HTERT RPE-1 (cell line): ENCODE data around the gene SIPA1L3.

Experiments used
- in situ Hi-C: fragments of 300-500 bp; cut with MboI; formaldehyde crosslinking; loops from 4 replicates; pipeline ENCODE4 v1.14.3; 2020; ENCODE audit warnings: low sequenced_read_pairs

Gene SIPA1L3

GRCh38 chr19:37972803-37973202 is 65.8 kb downstream of the SIPA1L3 start:
- in situ Hi-C loops: no loop called here

DNA sequence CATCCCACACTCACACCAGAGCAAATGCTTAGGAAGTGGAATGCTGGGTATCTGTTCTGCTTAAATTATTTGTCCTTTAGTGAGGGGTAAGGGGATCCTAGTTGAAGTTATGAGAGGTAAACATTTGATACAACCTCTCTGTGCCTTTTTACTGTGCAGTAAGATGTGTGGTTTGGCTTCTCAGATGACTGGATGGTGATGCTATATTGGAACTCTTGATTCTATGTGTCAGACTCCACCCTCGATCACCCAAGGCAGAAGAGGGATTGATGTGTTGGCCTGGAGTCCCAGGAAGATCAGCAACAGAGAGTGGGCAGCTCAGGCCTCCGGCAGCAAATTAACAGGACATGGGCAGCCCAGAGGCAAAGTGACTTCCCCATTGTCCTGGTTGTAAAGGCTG is 66.7 kb downstream of the SIPA1L3 start:
- in situ Hi-C loops: no loop called here

DNA sequence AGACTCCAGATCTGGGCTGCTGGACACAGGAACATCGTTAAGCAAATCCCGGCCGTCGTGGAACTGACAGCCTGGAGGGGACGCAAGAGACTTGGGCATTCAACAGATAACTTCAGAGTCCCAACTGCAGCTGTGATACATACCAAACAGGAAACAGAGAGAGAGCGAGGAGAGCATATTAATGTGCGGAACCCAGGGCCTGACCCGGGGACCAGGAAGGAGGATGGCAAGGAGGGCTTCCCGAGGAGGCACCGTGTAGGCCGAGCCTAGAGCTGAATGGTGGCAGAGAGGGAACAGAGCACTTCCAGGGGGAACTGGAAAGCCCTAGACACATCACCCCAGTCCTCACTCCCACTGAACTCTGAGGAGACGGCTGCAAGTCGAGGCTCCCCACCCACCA is 68.1 kb downstream of the SIPA1L3 start:
- in situ Hi-C loops: no loop called here

GRCh38 chr19:37975596-37976515 is 68.8 kb downstream of the SIPA1L3 start:
- in situ Hi-C loops: no loop called here

DNA sequence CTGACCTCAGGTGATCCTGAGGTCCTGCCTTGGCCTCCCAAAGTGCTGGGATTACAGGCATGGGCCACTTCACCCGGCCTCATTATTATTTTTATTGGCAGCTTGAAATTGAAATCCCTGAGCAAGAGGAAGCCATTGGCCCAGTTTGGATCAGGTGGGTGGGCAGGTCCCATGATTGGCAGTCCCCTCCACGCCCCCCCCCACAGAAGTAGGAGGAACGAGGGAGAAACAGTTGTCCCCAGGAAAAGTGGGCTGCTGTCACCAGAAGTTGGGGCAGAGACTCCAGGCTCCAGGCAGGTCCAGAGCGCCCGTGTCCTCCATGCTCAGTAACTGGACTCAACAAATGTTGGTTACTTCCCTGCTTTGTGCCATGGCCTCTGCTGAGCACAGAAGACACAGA is 70.4 kb downstream of the SIPA1L3 start:
- in situ Hi-C loops: no loop called here

- in situ Hi-C loops: no loop called here
These were observed 71.0 kb downstream of the SIPA1L3 start for GRCh38 chr19:37977992-37978391.

GRCh38 chr19:37979547-37980082 is 72.6 kb downstream of the SIPA1L3 start:
- in situ Hi-C loops: no loop called here

DNA sequence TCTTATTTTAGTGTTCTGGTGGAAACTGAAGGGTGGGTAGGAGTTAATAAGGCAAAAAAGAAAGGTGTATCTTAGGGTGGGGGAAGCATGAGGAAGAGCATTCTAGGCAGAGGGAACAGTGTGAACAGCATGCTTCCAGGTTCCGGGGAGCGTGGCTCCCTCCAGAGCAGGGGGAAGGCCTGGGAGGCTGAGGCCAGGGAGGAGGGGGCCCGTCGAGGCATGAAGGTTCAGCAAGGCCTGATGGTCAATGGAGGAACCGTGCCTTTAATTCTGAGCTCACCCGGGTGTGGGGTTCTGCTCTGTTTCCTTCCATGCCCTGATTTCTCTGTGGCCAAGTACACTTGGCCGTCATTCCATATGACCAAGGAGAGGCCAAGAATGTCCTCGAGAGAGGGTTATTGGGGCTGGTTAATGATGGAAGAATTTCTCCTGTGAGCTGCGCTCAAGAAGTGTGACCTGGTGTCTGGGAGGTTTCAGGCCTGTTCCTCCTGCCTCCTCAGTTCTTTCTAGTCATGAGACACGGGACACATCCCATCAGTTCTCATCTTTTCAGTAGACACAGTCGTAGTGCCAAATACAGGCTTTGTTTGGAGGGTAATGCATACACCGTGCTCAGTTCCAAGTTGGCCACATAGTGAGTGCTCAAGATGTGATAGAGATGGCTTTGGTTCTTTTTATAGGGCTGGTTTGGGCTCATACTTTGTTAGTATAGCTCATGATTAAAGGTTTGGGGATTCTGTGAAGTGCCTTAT is 73.6 kb downstream of the SIPA1L3 start:
- in situ Hi-C loops: no loop called here

- in situ Hi-C loops: no loop called here
These were observed 74.9 kb downstream of the SIPA1L3 start for GRCh38 chr19:37981785-37982475.

- in situ Hi-C loops: no loop called here
These were observed 75.6 kb downstream of the SIPA1L3 start for GRCh38 chr19:37982655-37983054.

DNA sequence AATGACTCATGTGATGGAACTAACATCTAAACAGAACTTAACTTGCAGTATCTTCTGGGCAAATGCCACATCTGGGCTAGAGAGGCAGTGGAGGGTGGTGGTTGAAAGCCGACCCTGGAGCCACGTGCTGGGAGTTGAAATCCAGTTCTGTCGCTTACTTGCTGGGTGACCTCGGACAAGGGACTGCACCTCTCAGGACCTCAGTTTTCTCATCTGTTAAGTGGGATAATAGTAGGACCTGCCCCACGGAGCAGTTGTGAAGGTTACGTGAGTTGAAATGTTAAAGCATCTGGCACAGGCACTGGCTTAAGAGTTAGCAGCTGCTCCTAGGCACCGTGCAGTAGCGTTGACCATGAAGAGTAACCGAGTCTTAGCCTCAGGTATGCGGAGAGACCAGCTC is 76.1 kb downstream of the SIPA1L3 start:
- in situ Hi-C loops: no loop called here

DNA sequence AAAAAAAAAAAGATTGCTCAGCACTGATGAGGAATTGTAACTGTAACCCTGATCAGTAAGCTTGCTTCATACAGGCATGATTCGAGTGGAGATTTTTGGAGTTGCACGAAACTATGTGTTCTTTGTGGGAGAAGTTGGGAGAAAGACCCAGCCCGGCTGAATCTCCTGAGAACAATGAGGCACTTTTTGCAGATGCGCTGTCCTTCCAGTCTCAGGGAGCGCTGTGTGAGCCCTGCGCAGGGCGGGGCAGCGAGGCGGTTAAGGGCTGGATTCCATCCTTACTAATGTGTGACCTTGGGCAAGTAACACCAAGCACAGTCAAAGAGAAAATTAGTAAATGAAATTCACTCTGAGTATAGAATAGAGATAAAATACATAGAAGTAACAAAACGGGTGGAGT is 76.9 kb downstream of the SIPA1L3 start:
- in situ Hi-C loops: no loop called here

DNA sequence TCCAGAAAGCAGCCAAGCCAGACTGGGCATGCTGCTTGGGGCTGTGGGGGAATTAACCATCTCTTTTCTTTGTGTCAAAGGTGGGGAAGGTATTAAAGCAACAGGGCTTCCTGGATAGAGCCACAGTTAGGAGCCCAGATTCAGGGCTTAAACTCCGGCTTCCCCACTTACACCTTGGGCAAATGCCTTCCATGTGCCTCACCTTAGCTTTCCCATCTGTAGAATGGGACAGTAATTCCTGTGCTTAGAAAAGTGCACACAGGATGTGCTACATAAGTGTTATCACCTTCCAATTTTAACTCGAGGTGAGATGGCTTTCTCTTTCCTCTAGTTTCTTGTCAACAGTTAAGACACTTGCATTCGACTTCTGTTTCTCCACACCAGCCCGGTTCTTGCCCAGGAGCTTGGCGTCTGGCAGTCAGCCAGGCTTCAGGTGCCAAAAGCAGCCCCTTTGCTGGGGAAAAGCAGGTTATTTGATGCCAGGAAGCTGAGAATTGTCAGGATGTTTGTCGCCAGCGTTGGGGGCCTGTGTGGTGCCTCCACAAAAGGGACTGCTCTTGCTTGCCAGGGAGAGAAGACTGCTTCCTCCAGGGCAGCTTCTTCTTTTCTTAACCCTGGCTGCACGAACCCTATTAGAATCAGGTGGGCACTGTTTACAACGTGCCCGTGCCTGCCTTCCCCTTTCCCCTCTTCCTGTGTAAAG is 79.2 kb downstream of the SIPA1L3 start:
- in situ Hi-C loops: no loop called here

GRCh38 chr19:37987356-37988332 is 80.6 kb downstream of the SIPA1L3 start:
- in situ Hi-C loops: no loop called here

DNA sequence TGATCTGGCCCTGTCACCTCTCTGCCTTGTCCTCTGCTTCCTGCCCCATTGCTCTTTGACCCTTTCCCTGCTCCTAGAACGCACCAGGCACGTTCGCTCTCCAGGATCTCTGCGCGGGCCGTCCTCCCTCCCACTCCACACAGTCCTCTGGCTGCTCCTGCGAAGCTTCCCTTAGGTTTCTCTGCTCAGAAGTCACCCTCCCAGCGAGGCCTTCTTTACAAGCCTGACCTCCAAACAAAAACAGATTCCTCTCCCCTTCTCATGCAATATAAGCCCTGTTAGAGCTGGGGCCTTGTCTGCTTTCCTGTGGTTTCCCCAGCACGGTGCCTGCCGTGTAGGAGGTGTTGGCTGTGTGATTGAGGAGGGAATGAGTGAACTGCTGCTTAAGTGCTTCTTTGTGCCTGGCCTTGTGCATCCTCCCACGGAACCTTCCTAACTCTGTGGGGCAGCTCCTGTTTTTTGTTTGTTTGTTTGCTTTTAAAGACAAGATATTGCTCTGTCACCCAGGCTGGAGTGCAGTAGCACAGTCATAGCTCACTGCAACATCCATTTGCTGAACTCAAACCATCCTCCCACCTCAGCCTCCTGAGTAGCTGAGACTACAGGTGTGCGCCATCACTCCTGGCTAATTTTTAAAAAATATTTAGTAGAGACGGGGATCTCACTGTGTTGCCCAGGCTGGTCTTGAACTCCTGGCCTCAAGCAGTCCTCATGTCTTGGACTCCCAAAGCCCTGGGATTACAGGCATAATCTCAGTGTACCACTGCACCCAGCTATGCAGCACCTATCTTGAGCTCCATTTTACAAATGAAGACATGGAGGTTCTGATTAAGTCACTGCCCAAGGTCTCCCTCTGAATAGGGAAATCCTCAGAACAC is 82.0 kb downstream of the SIPA1L3 start:
- in situ Hi-C loops: no loop called here

GRCh38 chr19:37989855-37990254 is 82.8 kb downstream of the SIPA1L3 start:
- in situ Hi-C loops: no loop called here

DNA sequence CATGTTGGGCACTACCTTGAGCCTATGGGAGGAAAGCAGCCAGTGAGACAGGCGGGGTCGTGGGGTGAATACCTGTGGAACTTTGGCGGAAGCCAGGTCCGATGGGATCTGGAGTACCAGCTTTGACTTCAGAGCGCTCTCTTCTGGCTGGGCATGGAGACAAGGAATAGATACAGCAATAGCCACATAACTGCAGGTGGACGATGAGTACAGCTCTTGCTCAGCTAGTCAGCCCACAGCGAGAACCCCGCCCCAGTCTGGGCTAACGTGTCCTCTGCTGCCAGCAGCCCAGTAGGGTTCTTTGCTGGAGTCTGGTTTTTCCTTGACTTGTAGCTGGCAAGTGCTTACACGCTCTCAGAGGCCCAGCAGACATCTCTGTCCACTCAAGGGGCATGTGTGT is 83.4 kb downstream of the SIPA1L3 start:
- in situ Hi-C loops: no loop called here

DNA sequence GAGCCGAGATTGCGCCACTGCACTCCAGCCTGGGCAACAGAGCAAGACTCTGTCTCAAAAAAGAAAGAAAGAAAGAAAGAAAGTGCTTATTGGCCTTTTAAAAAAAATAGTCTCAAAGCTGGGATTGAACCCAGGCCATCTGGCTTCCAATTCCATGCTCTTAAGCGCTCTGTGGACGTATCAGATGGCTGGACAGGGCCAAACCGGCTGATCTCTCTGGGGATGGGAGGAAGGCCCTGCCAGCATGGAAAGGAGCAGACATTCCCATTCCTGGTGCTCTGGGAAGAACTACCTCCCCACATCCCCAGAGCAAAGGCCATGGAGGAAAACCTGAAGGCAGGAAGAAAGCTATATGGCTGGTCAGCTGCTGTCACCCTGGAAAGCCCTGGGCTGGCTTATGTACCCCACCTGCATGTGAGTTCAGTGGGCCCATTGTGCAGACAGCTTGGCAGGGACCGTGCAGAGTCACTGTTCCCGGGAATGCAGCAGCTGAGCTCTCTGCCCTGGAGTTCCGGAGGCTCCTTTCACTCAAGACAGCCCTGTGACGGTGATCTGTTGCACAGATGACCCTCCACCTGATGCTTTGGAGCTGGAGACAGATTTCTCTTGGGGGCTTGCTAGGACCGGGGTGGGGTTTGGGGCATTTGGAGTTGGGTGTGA is 84.3 kb downstream of the SIPA1L3 start:
- in situ Hi-C loops: no loop called here
